ENCODE results near the gene ADGRG1.

The ADGRG1 gene

DNA sequence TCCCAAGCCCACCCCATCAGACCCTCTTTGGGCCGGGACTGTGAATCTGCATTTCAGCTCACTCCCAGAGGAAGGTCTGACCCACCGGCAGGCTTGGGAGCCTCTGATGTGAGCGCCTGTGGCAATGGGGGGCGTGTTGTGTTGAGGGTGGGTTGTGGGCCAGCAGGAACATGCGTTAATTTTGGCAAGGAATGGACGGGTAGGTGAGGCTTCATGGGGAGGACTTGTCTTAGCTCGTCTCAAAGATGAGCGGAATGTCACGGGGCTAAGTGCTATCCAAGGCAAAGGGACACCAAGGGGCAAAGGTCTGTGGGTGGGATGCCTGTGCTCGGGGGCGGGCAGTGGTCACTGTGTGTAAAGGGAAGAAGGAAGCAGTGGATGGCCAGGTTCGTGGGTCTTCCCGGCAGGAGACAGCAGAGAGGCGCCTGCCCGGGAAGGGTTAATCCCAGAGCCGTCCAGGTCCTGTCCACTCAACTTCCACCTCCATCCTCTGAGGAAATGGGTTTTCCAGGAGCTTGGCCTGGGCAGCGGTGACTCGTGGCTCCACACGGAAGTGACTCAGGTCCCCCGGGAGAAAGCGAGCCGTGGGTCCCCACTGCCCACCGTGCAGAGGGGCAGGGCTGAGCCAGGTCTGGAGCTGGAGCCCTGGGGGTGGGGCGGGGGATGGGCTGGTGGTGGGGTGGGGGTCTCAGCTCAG, 17.4 kb downstream of the ADGRG1 start:
- Histone ChIP-seq H3K14ac (ENCODE audit: low read length) (no peak overlapping the region), H3K4me2 (ENCODE audit: low read length) (no peak overlapping the region), H2BK12ac (ENCODE audit: low read length) (peak overlapping the region; percentile 0), H2BK5ac (ENCODE audit: low read depth, low read length, poor library complexity) (no peak overlapping the region), H2BK120ac (ENCODE audit: insufficient read depth, low read length, poor library complexity) (peak overlapping the region; percentile 1), H3K79me2 (ENCODE audit: control insufficient read depth, insufficient read depth, low read length, poor library complexity) (no peaks in the 10 kb centered on the region), H3K4me3 (ENCODE audit: low read depth, low read length) (no peak overlapping the region), H3K36me3 (ENCODE audit: control insufficient read depth in 1 of 2, insufficient read depth in 2 of 2, low read length in 2 of 2) (peaks cover 25 to 30% of the 10 kb centered on the region in 2 experiments), H4K8ac (ENCODE audit: low read depth, low read length) (no peak overlapping the region), H3K18ac (ENCODE audit: low read length) (no peak overlapping the region), H3K9ac (ENCODE audit: low read length) (no peak overlapping the region), H3K27me3 (ENCODE audit: insufficient read depth, low read length) (no peaks in the 10 kb centered on the region), H3K79me1 (ENCODE audit: low read length) (no peaks in the 10 kb centered on the region), H3K4ac (ENCODE audit: low read depth, low read length) (no peak overlapping the region), H3K27ac (ENCODE audit: low read depth, low read length) (no peak overlapping the region), H2AFZ (ENCODE audit: insufficient read depth, low read length, poor library complexity) (no peak overlapping the region), H4K91ac (ENCODE audit: low read depth, low read length) (peak overlapping the region; percentile 4), H4K12ac (ENCODE audit: low read depth, low read length) (no peak overlapping the region), H3K4me1 (ENCODE audit: control insufficient read depth in 1 of 2, insufficient read depth in 2 of 2, low read length in 2 of 2) (peaks cover 9 to 18% of the 10 kb centered on the region in 2 experiments), H3K9me3 (ENCODE audit: insufficient read depth, low read depth, low read length) (peaks cover 9% of the 10 kb centered on the region), H3K23ac (ENCODE audit: low read length) (no peak overlapping the region), H2AK5ac (ENCODE audit: low read length) (no peak overlapping the region)
- WGBS (ENCODE audit: extremely low coverage, insufficient coverage, insufficient read length) = no CpG with 5 or more reads among the region's 24 CpGs
- peak; percentile 20 to 38 for DNase-seq

DNA sequence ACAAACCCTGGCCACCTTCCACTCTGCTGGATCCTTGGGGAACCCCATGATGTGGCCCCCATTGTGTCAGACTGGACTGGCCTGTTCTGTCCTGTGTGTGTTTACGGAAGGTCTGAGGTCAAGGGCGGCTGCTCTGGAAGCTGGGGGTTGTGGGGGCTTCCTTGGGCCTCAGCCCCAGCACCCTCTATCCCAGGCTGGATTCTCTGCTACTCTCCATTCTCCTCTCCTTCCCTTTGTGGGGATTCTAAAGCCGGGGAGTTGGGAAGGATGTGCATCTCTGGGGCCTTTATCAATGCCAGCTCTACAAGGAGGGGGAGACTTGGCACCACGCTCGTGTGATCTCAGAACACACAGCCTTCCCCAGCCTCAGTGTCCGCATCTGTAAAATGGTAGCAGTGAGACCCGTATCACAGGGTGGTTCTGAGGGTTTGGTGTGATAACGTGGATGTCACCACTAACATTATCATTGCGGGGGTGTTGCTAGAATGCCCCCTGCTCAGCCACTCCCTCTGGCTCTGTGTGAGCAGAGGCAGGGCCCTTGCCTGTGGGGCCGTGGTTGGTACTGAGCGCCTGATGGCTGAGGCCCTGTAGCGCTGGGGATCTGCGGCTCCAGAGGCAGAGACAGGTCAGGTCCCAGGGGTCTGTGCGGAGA, 18.1 kb downstream of the ADGRG1 start:
- H3K27me3 ChIP-seq (ENCODE audit: insufficient read depth, low read length) = no peaks in the 10 kb centered on the region
- H3K4me3 ChIP-seq (ENCODE audit: low read depth, low read length) = no peak overlapping the region
- H3K79me1 ChIP-seq (ENCODE audit: low read length) = no peaks in the 10 kb centered on the region
- peak overlapping the region; percentile 26 for H3K18ac ChIP-seq (ENCODE audit: low read length)
- H3K27ac ChIP-seq (ENCODE audit: low read depth, low read length) = no peak overlapping the region
- no peak overlapping the region for H3K23ac ChIP-seq (ENCODE audit: low read length)
- H2BK12ac ChIP-seq (ENCODE audit: low read length) = peak overlapping the region; percentile 28
- WGBS (ENCODE audit: extremely low coverage, insufficient coverage, insufficient read length) = no CpG with 5 or more reads among the region's 14 CpGs
- peak overlapping the region; percentile 23 for H4K91ac ChIP-seq (ENCODE audit: low read depth, low read length)
- no peak overlapping the region for H2BK5ac ChIP-seq (ENCODE audit: low read depth, low read length, poor library complexity)
- H2AK5ac ChIP-seq (ENCODE audit: low read length) = peak overlapping the region; percentile 18
- peaks cover 9% of the 10 kb centered on the region for H3K9me3 ChIP-seq (ENCODE audit: insufficient read depth, low read depth, low read length)
- no peak overlapping the region for H2BK120ac ChIP-seq (ENCODE audit: insufficient read depth, low read length, poor library complexity)
- no peak overlapping the region for H3K9ac ChIP-seq (ENCODE audit: low read length)
- no peaks in the 10 kb centered on the region for H3K79me2 ChIP-seq (ENCODE audit: control insufficient read depth, insufficient read depth, low read length, poor library complexity)
- no peak for DNase-seq
- peak overlapping the region; percentile 33 for H3K14ac ChIP-seq (ENCODE audit: low read length)
- H3K4ac ChIP-seq (ENCODE audit: low read depth, low read length) = peak overlapping the region; percentile 22
- peaks cover 30 to 32% of the 10 kb centered on the region in 2 experiments for H3K36me3 ChIP-seq (ENCODE audit: control insufficient read depth in 1 of 2, insufficient read depth in 2 of 2, low read length in 2 of 2)
- H3K4me2 ChIP-seq (ENCODE audit: low read length) = no peak overlapping the region
- no peak overlapping the region for H4K12ac ChIP-seq (ENCODE audit: low read depth, low read length)
- H2AFZ ChIP-seq (ENCODE audit: insufficient read depth, low read length, poor library complexity) = no peak overlapping the region
- H4K8ac ChIP-seq (ENCODE audit: low read depth, low read length) = peak overlapping the region; percentile 8
- peaks cover 9 to 18% of the 10 kb centered on the region in 2 experiments for H3K4me1 ChIP-seq (ENCODE audit: control insufficient read depth in 1 of 2, insufficient read depth in 2 of 2, low read length in 2 of 2)

GRCh38 chr16:57647136-57647875, 18.9 kb downstream of the ADGRG1 start:
- H2AFZ ChIP-seq (ENCODE audit: insufficient read depth, low read length, poor library complexity) = no peak overlapping the region
- no peak overlapping the region for H4K8ac ChIP-seq (ENCODE audit: low read depth, low read length)
- H2BK5ac ChIP-seq (ENCODE audit: low read depth, low read length, poor library complexity) = no peak overlapping the region
- H2BK120ac ChIP-seq (ENCODE audit: insufficient read depth, low read length, poor library complexity) = no peak overlapping the region
- H3K23ac ChIP-seq (ENCODE audit: low read length) = no peak overlapping the region
- no CpG with 5 or more reads among the region's 10 CpGs for WGBS (ENCODE audit: extremely low coverage, insufficient coverage, insufficient read length)
- H2BK12ac ChIP-seq (ENCODE audit: low read length) = no peak overlapping the region
- H3K4me2 ChIP-seq (ENCODE audit: low read length) = no peak overlapping the region
- peaks cover 9 to 18% of the 10 kb centered on the region in 2 experiments for H3K4me1 ChIP-seq (ENCODE audit: control insufficient read depth in 1 of 2, insufficient read depth in 2 of 2, low read length in 2 of 2)
- no peak for DNase-seq
- H3K36me3 ChIP-seq (ENCODE audit: control insufficient read depth in 1 of 2, insufficient read depth in 2 of 2, low read length in 2 of 2) = peaks cover 34% of the 10 kb centered on the region in 2 experiments
- H3K79me2 ChIP-seq (ENCODE audit: control insufficient read depth, insufficient read depth, low read length, poor library complexity) = no peaks in the 10 kb centered on the region
- no peak overlapping the region for H3K9ac ChIP-seq (ENCODE audit: low read length)
- no peaks in the 10 kb centered on the region for H3K27me3 ChIP-seq (ENCODE audit: insufficient read depth, low read length)
- H4K91ac ChIP-seq (ENCODE audit: low read depth, low read length) = no peak overlapping the region
- H3K14ac ChIP-seq (ENCODE audit: low read length) = no peak overlapping the region
- H3K27ac ChIP-seq (ENCODE audit: low read depth, low read length) = no peak overlapping the region
- no peaks in the 10 kb centered on the region for H3K79me1 ChIP-seq (ENCODE audit: low read length)
- no peak overlapping the region for H4K12ac ChIP-seq (ENCODE audit: low read depth, low read length)
- no peak overlapping the region for H2AK5ac ChIP-seq (ENCODE audit: low read length)
- H3K4ac ChIP-seq (ENCODE audit: low read depth, low read length) = no peak overlapping the region
- H3K18ac ChIP-seq (ENCODE audit: low read length) = no peak overlapping the region
- peaks cover 9% of the 10 kb centered on the region for H3K9me3 ChIP-seq (ENCODE audit: insufficient read depth, low read depth, low read length)
- no peak overlapping the region for H3K4me3 ChIP-seq (ENCODE audit: low read depth, low read length)

GRCh38 chr16:57648125-57648524, 19.7 kb downstream of the ADGRG1 start:
- Histone ChIP-seq H3K18ac (ENCODE audit: low read length) (no peak overlapping the region), H3K9me3 (ENCODE audit: insufficient read depth, low read depth, low read length) (peaks cover 9% of the 10 kb centered on the region), H4K12ac (ENCODE audit: low read depth, low read length) (no peak overlapping the region), H3K9ac (ENCODE audit: low read length) (no peak overlapping the region), H3K36me3 (ENCODE audit: control insufficient read depth in 1 of 2, insufficient read depth in 2 of 2, low read length in 2 of 2) (peaks cover 37 to 38% of the 10 kb centered on the region in 2 experiments), H2BK120ac (ENCODE audit: insufficient read depth, low read length, poor library complexity) (no peak overlapping the region), H3K79me2 (ENCODE audit: control insufficient read depth, insufficient read depth, low read length, poor library complexity) (no peaks in the 10 kb centered on the region), H4K8ac (ENCODE audit: low read depth, low read length) (no peak overlapping the region), H3K23ac (ENCODE audit: low read length) (no peak overlapping the region), H3K4me2 (ENCODE audit: low read length) (no peak overlapping the region), H2BK12ac (ENCODE audit: low read length) (no peak overlapping the region), H3K79me1 (ENCODE audit: low read length) (no peaks in the 10 kb centered on the region), H2AK5ac (ENCODE audit: low read length) (no peak overlapping the region), H2BK5ac (ENCODE audit: low read depth, low read length, poor library complexity) (no peak overlapping the region), H3K4ac (ENCODE audit: low read depth, low read length) (no peak overlapping the region), H3K14ac (ENCODE audit: low read length) (no peak overlapping the region), H3K27ac (ENCODE audit: low read depth, low read length) (no peak overlapping the region), H3K27me3 (ENCODE audit: insufficient read depth, low read length) (no peaks in the 10 kb centered on the region), H3K4me1 (ENCODE audit: control insufficient read depth in 1 of 2, insufficient read depth in 2 of 2, low read length in 2 of 2) (peaks cover 9 to 18% of the 10 kb centered on the region in 2 experiments), H2AFZ (ENCODE audit: insufficient read depth, low read length, poor library complexity) (no peak overlapping the region), H3K4me3 (ENCODE audit: low read depth, low read length) (no peak overlapping the region), H4K91ac (ENCODE audit: low read depth, low read length) (no peak overlapping the region)
- no CpG with 5 or more reads among the region's 5 CpGs for WGBS (ENCODE audit: extremely low coverage, insufficient coverage, insufficient read length)
- no peak for DNase-seq
